Smooth muscle cell of the brain vasculature (primary cell): Measurements from ENCODE around the gene PHTF2.

ENCODE experiments used
- DNase-seq: peaks from one replicate; pipeline ENCODE4 v3.0.0-alpha.2; 2012; ENCODE audit warnings: low read depth, low spot score

Gene PHTF2

DNA sequence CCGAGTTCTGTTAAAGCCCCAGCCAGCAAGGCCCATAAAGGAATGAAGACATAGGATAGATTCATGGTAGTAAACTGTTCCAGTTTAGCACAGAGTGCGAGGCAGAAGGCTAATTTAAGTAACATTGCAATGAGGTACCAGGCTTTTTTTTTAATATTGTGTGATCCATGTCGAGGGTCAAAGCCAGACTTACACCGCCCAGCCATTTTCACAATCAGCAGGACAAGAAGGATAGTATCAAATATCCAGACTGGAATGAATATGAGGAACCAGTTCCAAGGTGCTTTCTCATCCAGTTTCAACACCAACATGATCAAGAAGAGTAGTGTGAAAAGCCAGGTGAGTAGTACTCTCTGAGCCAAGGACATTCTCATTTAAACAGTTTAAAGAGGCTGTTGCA lies 4.6 kb upstream of the PHTF2 start:
- no peak for DNase-seq

DNA sequence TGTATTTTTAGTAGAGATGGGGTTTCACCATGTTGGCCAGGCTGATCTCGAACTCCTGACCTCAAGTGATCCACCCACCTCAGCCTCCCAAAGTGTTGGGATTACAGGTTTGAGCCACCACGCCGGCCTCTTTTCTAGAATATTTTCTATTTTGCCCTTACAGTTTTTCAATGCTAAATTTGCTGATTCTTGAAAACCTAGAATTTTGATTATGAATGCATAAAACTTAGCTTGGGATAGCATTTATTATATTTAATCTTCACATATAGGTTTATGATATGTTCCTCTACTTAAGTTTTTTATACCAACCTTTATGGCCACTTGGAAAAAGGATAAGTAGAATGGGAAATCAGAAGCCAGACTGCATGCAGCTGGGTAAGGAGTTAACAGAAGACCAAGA lies 2.5 kb upstream of the PHTF2 start:
- no peak for DNase-seq

DNA sequence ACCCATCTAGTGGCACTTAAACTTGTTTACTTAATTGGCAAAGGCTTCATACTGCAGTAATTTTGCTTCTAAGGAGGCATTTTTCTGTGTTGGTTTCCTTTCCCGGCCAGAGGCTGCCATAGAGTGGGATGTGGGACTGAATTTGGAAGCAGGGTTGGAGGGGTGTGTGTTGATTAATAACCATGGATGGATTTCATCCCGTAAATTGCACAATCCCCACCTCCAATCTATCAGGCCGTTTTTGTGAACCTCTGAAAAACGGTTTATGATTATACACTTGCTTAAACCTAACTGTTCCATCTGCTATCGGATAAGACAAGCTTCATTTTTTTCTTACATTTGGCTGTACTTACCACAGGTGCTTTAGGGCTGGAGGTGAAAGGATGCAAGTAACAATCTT lies 1.6 kb upstream of the PHTF2 start:
- no peak for DNase-seq

DNA sequence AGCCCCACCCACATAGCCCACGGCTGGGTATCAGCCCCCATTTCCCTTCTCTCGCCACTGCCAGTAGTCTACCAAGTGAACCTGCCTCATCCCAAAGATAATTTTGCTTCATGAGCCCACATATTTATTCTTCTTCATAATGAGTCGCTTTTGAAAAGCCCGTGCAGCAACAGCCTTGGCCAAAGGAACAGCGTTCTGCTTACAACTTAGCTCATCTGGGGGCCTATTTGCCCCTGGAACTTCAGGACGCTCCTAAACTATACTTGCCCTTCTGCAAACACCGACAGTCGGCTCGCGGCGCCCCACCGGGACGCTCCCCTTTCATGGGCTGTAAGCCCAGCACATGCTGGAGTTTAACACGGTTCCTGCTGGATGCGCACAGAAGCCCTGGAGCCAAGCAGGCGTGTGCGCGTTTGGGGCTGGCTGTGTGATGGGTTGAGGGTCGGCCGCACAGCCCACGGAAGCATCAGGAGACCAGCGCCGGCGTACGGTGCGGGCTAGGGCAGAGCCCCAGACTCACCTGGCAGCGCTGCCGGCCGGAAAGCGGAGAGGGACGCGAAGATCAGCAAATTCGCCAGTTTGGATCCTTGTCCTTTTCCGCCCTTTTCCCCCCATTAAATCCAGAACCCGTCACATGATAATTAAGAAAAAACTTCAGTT lies 709 bp upstream of the PHTF2 start:
- peak; percentile 3 for DNase-seq

DNA sequence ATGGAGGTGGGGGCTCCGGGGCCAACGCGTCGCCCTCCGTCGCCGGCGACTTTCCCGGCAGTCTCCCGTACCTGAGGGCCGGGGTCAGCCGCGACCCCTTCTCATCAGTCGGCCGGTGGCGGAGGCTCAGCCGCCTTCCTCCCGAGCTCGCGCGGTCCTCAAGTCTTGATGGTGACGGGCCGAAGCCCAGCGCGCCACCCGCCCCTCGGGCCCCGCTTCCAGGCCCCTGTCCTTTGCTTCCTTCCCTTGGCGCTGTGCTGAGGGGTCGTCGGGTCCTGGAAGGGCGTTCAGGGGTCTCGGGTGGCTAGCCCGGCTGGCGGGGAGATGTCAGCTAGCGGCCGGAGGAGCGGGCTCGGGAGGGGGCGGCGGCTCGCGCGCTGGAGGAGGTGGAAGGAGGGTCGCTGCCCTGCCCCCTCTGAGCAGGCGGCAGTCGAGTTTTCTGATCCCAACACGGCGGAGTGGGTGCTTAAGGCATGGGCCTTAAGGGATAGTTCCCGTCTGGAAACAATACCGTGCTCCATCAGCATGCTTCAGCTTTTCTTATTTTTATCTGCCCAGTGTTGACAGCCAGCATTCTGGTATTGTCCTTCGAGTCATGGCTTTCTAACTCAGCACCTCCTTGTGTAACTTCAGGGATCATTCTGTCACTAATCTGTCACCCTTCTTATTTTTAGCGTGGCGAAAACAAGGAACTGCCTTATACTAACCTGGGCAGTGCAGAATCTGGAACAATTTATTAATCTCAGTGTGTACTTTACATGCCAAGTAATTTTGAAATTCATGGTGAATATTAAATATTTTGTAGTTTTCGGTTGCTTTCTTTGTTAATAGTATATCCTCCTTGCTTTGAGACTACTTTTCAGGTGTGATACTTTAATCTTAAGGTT lies 748 bp downstream of the PHTF2 start:
- DNase-seq, result peak; percentile 4

DNA sequence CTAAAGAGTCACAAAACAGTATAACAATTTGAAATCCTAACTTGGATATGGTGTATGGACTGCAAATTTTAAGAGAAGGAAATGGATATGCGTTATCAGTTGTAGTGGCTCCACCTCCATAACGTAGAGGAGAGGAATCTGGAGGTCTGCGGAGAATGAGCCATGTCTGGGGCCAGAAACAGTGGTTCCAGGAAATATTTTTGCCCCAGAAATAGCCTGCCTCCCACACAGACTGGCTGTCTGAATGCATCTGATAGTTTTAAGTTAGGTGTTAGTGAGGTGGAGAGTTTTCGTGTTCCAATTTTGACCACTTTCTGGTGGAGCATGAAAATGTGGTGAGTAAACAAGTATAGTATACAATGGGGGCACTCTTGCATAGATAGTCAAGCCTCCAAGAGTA lies 1.6 kb downstream of the PHTF2 start:
- DNase-seq, result no peak

DNA sequence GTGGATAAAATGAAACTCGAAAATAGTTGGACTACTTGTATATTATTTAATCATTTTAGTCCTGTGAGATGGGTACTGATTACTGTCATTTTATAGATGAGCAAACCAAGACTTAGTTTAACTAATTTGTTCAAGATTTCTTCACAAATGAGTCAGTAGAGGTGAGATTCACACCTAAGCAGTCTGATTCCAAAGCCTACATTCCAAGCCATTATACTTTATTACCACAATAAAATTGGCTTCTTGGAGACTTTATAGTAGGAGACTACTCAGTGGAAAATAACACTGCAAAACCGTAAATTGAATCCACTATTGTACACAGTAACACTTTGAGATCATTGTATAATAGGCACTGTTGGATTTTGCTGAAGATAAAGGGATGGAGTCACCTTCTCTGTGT lies 2.2 kb downstream of the PHTF2 start:
- no peak for DNase-seq

DNA sequence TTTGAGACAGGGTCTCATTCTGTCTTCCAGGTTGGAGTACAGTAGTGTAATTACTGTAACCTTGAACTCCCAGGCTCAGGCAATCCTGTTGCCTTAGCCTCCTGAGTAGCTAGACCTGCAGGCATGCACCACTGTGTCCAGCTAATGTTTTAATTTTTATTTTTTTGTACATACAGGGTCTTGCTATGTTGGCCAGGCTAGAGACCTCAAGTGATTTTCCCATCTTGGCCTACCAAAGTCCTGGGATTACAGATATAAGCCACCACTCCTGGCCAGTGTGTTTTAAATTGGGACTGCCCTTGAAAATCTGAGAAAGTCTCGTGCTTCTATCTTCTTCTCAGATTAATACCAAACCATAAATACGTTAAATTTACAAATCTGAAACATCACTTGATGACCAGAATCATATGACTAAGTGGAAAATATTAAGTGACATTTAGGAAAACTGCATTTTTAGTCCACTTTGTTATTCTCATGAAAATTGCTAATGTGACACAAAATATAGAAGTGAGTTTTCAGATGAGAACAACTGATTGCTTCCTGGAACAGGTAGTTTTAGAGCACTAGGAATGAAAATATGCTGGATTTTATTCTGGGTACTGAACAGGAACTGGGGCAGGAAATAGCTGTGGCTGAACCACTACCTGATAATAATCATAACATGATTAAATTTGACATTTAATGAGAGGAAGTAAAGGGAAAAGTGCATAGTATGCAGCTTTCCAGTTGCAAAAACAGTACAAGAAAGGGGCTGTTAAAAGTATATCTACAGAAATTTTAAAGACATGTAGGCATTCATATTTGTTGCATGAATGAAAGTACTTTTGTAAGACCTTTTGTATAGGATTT lies 4.2 kb downstream of the PHTF2 start:
- no peak for DNase-seq

DNA sequence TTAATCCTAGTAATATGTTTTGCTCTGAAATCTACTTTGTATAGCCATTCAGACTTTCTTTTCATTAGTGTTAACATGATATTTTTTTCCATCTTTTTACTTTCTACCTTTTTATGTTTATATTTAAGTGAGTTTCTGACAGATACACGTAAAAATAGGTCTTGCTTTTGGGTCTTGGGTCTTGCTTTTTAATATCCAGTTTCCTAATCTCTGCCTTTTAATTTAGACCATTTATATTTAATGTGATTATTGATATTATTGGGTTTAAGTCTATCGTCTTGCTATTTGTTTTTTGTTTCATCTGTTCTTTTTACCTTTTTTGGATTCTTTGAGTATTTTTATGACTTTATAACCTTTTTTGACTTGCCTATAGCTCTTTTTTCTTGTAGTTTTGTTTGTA lies 7.9 kb downstream of the PHTF2 start:
- DNase-seq, result no peak

DNA sequence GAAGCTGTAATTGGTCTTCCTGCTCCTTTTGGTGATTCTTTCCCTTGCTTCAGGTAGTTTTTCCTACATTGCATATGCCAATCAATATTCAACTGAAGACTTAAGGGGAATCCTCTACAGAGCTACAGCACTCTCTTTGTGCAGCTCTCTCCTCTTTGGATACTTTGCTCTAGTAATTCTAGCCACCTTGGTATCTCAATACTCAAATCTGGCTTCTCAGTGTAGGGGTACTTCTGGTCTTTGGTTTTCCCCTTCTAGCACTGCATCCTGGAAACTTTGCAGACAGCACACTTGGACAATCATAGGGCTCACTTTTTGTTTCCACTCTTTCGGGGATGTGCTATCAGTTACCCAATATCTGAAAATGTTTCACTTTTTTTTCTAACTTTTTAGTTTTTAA lies 9.9 kb downstream of the PHTF2 start:
- no peak for DNase-seq

DNA sequence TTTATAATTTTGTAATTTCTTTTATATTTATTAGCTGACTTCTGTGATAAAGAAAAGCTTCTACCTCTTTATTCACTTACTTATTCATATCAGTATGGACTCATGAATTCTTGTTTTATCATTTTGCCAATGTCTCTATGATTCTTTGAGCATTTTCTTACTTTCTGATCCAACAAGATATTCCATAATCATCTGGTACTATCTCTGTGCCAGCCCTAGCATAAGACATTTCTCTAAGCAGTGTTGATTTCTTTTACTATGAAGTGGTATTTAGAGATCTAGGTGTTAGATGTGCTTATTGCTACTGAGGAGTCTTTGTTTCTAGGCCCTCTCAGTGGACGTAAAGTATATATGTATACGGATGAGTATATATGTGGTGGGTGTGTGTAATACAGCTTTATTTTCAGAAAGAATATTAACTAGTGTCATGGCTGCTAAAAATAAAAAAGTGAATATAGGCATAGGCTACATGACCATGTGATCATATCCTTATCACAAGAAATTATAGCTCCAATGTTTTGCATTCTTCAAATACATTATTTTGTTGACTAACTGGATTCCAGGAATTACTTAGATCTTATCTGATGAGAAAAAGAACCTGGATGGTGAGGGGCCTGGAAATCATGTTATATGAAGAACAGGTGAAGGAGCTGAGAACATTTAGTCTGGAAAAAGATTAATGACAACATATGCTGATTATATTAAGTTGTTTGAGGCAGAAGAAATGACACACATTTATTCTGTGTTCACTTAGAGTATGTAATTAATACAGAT lies 13.1 kb downstream of the PHTF2 start:
- no peak for DNase-seq

DNA sequence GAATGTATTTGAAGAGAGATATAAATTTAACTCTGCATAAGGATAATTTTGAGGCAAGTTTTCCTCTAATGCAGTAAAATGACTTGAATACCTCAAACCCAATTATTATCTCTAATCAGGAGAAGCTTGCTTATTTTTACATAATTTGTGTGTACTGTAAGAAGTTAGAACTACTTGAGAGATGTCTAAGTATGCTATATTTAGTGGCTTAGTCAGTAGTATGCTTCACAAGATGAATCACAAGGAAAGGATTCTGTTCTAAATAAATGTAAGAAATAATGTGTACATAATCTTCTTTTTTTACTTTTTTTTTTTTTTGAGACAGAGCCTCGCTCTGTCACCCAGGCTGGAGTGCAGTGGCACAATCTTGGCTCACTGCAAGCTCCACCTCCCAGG lies 13.7 kb downstream of the PHTF2 start:
- DNase-seq, result no peak

DNA sequence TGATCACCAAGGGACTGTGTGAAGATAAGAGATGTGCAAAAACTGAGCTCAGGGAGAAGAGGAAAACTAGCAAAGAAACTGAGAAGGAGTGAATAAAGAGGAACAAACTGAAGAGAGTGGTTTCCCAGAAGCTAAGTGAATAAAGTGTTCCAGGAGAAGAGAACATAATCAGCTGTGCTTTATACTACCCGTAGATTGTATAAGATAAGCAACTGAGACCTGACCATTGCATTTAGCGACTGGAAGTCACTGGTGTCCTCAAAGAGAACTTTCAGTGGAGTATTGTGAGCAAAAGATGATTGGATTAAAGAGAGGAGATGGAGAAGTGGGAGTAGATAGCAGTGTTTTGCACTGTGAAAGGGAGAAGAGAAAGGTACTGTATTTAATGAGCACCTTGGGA lies 14.6 kb downstream of the PHTF2 start:
- DNase-seq, result no peak

DNA sequence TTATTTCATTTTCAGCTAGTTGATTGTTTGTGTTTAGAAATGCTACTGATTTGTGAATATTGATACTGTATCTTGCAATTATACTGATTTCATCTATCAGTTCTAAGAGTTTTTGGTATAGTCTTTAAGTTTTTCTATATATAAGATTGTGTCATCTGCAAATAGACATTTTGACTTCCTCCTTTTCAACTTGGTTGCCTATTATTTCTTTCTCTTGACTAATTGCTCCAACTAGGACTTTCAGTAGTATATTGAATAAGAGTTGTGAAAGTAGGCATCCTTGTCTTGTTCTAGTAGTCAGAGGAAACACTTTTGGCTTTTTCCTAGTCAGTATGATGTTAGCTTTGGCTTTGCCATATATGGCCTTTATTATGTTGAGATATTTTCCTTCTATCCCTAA lies 20.4 kb downstream of the PHTF2 start:
- no peak for DNase-seq

DNA sequence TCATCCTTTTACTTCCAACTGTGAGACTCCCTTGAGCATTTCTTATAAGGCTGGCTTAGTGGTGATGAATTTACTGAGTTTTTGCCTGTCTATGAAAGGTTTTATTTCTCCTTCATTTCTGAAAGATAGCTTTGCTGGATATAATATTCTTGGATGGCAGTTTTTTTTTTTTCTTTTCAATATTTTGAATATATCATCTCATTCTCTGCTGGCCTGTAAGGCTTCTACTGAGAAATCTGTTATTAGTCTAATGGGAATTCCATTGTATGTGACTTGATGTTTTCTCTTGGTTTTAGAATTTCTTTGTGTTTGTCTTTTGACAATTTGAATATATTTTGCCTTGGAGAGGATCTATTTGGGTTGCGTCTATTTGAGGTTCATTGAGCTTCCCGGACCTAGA lies 22.4 kb downstream of the PHTF2 start:
- no peak for DNase-seq

DNA sequence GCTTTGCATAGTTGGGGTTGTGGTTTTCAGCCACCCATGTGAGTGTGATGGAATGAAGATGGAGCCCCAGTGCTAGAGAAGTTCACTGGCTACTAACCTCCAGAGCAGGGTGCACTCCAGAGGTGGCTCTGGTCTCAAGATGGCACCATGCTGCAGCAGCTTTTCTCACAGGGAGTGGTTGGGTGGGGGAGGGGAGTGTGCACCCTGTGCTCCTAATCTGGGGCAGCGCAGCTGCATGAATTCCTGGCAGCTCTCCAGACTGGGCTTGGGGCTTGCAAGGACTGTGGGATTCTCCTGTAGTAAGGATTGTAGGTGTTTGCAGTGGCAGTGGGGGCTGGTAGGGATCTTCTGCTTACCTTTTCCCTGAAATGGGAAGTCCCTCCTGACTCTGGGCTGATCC lies 23.7 kb downstream of the PHTF2 start:
- DNase-seq, result no peak

DNA sequence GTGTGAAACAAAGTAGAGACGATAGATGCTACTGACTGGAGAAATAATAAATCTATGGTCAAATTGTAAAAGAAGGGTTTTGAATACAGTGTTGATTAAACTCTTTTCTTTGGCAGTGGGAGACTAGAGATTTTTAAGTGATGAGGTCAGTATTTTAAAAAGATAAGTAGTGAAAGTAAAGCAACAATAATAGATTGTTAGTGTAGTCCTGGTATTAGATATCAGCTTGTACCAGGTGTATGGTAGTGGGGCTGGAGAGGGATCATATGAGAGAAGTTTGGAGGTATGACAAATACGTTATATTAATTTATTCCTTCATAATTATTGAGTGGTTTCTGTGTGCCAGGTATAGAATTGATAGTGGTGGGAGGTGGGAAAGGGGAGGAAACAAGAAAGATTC lies 25.2 kb downstream of the PHTF2 start:
- no peak for DNase-seq

DNA sequence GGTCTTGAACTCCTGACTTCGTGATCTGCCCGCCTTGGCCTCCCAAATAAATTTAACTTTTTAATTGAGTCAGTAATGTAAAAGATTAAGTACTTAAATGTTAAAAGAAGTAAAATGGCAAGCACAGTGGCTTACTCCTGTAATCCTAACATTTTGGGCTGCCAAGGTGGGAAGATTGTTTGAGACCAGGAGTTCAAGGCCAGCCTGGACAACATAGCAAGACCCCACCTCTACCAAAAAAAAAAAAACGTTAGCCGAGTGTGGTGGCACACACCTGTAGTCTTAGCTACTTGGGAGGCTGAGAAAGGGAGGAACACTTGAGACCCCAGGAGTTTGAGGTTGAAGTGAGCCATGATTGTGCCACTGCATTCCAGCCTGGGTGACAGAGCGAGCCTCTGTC lies 26.1 kb downstream of the PHTF2 start:
- no peak for DNase-seq

DNA sequence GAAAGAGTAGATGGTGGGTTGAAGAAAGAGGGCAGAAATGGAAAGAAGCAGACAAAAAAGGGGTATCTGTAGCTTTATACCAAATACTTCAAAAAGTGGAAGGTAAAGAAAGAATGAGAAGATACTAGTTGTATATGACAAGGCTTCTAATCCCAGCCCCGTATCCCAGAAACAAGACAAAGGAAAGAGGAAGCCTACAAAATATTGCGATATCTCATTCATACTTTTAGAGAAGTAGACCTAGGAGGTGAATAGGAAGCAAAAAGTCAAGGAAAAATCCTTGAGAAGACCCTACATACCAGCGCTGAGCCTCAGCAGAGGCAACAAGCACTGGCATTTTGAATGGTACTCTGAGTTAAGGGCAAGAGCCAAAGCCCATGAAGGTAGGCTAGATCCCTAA lies 26.6 kb downstream of the PHTF2 start:
- no peak for DNase-seq

DNA sequence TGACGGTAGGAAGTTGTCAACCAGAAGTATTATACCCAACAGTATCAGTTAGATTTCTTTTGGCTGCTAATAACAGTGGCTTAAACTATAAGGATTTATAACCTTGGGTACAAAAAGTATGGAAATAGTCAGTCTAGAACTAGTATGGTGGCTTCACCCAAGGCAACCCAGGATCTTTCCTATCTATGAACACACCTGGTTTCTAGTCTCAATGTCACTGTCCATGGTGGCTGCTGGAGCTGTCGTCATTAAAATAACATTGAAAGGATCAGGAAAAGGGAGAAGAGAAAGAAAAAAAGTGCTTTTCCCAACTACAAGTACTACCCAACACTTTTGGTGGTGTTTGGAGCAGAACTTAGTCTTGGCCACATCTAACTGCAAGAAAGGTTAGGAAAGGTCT lies 27.7 kb downstream of the PHTF2 start:
- DNase-seq, result no peak

DNA sequence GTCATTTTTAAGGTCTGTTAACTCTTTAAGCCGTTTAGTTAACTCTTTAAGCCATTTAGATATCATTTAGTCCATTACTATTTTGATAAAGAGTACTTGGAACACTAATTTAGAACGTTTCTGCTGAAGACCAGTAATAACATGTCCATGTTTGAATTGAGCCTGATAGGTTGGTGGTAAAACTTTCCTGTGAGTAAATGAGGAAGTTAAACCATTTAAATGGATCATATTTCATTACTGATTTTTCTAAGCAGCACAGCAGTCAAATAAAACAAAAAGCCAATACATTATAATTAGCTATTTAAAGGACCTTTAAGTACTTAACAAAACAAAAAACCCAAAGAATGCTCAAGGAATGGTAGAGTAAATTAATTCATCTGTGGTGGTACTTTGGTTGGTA lies 29.4 kb downstream of the PHTF2 start:
- no peak for DNase-seq
